HCEC 1CT (cell line): ENCODE results near the gene COL1A2.

Experiments
- DNase-seq: peaks from one replicate; pipeline ENCODE4 v3.0.0-alpha.2; 2017

The COL1A2 gene

DNA sequence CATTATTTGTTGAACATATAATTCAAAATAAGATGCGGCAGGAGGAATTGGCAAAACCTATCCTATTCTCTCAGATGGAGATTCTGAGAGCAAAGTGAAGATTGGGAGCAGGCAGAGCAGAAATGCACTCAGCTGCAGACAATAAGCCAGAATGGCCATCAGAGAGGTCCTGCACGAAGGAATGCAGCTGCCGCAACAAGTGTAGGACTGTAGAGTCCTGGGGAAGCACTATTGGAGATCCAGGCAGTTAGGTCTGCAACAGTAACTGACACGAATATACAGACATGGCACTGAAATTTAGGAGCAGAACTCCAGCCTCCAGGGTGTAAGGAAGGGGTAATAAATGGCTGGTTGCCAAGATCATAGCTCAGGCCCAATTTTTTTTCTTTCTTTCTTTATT lies 10.4 kb upstream of the COL1A2 start:
- DNase-seq: no peak

- DNase-seq: no peak
These were observed 8.3 kb upstream of the COL1A2 start for GRCh38 chr7:94386416-94386815.

DNA sequence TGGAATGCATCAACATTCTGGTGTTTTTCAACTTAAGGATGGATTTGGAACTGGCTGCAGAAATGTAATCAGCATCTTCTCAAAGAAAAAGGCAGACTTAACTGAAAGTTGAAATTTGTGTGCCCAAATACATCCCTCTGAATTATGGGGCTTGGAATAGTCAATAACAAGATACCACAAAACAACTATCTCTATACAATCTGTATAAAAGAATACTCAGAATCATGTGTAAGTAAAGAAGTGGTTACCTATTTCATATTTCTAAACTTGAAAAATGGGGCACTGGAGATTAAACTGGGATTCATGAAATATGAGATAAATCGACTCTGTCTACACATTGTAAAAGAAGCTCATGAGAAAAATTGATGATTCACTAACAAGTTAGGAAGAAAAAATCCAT lies 6.2 kb upstream of the COL1A2 start:
- DNase-seq: no peak

DNA sequence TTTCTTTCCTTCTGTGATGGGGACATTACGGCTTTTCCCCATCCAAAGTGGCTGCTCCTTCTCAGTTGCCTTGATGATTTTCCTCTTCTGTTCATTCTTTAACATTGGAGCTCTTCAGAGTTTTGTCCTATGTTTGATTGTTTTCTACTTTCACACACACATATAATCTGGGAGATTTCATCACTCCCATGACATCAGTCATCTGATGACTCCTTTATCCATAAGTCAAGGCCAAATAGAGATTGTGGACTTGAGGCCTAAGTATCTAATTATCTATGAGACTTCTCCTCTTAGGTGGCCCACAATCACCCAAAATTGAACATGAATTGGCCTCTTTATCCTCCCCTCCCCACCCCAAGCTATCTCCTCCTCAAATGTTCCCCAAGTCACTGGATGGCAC lies 5.3 kb upstream of the COL1A2 start:
- DNase-seq: no peak

- DNase-seq: peak; percentile 71
These were observed 2.8 kb upstream of the COL1A2 start for GRCh38 chr7:94391726-94392392.

DNA sequence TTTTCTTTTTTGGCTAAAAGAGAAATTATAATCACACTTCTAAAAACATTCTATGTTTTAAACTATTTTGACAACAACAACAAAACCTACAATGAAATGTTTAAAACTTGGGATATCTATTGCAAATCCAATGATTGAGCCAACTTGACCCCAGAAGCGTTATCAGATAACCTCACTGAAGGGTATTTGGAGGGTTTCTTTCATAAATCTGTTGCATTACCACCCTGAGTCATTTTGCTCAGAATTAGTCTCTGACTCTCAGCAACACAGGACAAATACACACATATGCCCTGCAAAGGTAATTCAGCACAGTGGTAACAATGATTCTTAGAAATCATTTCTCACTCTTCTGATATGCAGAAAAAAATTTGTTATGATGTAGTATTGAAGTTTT lies 2.3 kb upstream of the COL1A2 start:
- DNase-seq: no peak

GRCh38 chr7:94393246-94394108 lies 1.2 kb upstream of the COL1A2 start:
- DNase-seq: no peak

- DNase-seq: no peak
These were observed 622 bp upstream of the COL1A2 start for GRCh38 chr7:94394109-94394436.

DNA sequence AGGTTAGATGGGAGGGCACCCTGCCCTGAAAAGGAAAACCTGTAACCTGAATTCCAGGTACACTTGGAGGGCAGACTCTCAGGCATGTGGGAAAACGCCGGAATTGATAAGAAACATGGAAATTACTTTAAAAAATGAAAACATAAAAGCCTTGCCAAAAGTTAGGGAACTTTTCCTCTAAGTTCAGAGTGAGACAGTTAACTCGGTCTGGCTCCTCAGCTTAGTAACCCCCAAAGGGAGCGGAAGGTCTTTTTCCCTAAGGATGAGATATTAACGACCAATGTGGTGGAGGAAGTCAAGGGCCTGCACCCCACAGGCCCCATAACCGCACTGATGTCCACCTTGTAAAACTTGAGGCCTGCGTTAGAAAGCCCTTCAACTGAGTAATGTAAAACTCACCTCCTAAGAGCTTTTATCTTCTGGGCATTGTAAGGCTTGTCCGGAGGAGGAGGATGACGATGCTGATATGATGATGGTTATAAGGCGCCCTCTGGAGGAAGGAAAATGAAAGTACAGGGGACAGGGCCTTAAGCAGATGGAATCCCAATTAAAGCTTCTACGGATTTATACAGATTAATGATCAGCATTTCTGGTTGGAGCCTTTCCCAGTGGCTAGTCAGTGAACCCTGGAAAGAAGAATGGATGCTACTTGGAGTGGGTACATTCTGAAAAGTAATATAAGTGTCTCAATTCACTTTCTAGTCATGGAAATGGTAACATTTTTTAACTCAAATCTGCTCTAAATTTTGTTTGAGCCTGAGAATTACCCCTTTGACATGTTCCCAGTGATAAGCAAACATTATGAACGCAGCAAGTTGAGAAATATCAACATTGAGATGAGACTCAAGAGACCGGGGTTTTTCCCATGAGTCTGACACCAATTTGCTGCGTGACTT lies 694 bp downstream of the COL1A2 start:
- peak; percentile 84 for DNase-seq

DNA sequence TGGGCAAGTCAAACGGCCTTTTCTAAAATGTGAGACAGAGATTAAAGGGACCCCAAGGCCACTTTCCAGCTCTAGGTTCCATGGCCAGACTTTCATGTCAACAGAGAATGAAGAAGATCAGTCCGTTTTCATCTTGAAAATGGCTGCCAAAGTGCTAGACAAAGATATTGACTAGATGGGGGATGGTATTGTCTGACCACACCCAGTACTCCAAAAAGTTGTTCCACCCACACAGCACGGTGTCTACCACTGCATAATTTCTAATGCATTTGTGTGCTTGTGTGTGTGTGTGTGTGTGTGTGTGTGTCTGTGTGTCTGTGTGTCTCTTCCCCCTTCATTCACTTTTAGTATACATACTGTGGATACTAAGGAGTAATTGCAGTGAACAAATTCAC lies 1.3 kb downstream of the COL1A2 start:
- peak; percentile 77 for DNase-seq

DNA sequence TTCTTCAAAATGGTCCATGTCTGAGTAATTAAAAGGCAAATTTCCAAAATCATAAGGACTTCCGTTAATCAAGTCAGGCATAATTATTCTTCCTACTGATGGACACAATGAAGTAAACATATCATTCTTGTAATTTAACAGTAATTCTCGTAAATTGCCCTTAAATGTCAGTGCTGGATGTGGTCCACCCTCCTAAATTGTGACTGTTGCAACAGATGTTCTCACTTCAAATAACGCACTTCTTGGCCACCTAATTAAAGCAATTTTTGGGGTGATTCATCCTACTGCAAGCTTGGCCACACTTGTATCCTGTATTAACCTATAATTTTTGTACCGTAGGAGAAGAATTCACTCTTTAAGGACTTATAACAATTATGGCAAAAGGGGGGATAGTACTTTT lies 1.9 kb downstream of the COL1A2 start:
- peak; percentile 63 for DNase-seq

DNA sequence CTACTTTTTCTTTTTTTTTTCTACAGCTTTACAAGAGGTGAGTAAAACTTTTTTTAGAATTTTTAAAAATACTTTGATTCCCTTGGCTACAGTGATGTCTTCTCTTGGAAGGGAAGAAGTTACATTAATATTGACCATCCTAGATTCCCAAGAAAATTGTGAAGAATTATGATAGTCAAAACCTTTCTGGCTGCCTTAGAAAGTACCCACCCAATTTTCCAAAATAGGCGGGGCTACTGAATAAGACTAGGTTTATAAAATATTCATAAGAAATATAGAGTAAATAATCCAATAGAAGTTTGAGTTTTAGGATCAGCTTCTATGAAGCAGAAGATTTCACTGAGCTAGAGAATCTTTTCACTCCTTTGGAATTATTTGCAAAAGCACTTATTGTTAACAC lies 3.0 kb downstream of the COL1A2 start:
- no peak for DNase-seq

DNA sequence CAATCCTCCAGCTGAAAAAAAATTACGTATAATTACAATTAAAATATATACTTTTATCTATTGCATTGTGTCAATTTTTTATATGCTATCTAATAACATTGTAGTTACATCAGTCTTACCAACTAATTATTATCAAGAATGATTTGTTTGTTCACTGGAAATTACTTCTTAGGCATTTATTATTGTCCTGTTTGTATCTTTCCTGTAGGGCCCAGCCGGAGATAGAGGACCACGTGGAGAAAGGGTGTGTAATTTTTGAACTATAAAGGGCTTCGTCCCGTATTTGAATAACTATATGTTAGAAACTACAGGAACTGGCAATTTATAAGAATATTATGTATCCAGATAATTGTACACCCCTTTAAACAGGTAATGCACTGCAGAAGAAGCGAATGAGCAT lies 4.1 kb downstream of the COL1A2 start:
- no peak for DNase-seq

GRCh38 chr7:94400022-94400421 lies 5.3 kb downstream of the COL1A2 start:
- no peak for DNase-seq

GRCh38 chr7:94400643-94401427 lies 6.1 kb downstream of the COL1A2 start:
- no peak for DNase-seq

GRCh38 chr7:94401428-94401814 lies 6.7 kb downstream of the COL1A2 start:
- no peak for DNase-seq

- no peak for DNase-seq
These were observed 8.9 kb downstream of the COL1A2 start for GRCh38 chr7:94403546-94403945.

- no peak for DNase-seq
These were observed 10.8 kb downstream of the COL1A2 start for GRCh38 chr7:94405506-94405905.

DNA sequence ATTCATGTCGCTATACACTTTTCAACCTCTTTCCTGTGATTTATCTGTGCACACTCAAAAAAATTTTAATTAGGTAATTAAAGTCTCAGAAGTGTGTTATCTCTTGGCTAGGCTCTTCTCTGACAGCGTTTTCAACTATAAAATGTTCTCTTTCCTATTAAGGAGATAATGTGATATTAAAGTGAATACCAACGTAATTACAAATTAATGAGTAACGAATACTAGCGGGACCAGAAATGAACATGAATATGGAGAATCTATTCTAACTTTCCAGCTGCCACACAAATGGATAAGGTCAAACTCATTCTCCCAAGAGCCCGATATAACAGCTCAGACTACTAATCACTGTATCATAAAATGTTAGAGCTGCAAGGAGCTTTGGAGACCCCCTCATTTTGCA lies 12.0 kb downstream of the COL1A2 start:
- no peak for DNase-seq

DNA sequence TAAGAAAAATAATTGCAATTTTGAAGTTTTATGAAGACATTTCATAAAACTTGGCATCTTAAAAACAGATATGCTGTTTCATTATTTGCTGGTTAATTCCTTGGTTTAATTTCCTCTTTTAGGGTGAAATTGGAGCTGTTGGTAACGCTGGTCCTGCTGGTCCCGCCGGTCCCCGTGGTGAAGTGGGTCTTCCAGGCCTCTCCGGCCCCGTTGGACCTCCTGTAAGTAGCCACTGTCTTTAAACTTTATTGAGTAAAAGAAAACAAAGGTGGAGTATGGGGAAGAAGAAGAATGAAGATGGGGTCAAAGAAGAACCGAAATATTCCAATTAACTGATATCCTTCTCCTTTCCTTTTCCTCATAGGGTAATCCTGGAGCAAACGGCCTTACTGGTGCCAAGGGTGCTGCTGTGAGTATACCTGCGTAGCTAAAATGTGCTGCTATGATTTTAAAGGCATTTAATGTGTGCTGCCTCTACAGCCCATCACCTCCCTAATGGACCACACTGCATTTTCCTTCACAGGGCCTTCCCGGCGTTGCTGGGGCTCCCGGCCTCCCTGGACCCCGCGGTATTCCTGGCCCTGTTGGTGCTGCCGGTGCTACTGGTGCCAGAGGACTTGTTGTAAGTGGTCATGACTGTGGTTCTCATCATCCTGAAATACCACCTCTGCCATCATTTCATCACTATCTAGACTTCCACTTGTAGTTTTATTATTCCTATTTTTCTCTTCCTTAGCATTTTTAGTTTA lies 14.7 kb downstream of the COL1A2 start:
- no peak for DNase-seq

DNA sequence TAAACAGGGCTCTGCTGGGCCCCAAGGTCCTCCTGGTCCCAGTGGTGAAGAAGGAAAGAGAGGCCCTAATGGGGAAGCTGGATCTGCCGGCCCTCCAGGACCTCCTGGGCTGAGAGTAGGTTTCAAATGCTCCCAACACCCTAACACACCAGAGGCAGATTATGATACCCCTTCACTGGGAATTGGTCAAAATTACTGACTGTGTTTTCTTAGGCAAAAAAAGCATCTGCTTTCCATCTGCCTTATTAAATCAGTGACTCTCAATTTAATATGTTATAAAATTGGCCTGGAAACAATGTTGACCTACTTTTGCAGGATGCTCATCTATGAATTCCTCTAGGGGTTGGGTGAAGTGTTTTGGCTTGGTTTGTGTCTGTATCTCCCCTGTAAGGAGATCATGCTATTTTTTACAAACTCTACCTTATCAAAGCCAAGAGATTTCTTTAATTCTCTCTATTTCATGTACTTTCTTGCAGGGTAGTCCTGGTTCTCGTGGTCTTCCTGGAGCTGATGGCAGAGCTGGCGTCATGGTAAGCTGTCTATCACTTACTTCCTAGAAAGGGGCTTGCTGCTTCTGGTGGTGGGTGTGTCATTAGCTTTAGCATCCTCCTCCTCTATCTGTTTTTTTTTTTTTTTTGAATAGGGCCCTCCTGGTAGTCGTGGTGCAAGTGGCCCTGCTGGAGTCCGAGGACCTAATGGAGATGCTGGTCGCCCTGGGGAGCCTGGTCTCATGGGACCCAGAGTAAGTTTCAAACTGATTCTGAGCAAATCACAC lies 15.9 kb downstream of the COL1A2 start:
- DNase-seq: no peak

- DNase-seq: no peak
These were observed 16.4 kb downstream of the COL1A2 start for GRCh38 chr7:94411188-94411466.
